Stimulated activated CD8-positive, alpha-beta memory T cell treated with anti-CD3 and anti-CD28 coated beads, Interleukin-4, amount 100 ng/mL, for 4 hours (primary cell): Measurements from ENCODE around the gene DDT.
"Not testable (repeated sequence)": the region's sequence is repeated elsewhere in the genome, so short reads cannot be mapped to it uniquely, and the experiment has no call there.

Experiments
- DNase-seq, 2 donors: peaks; one replicate each; pipeline ENCODE4 v3.0.0-alpha.2; 2020; ENCODE audit warnings: low read depth in 2 of 2, low spot score in 1 of 2

DDT gene

GRCh38 chr22:23953485-23953884 lies 20.8 kb downstream of the DDT start:
- DNase-seq = not testable (repeated sequence)

- not testable (repeated sequence) for DNase-seq
Measured at GRCh38 chr22:23952794-23953405, 21.3 kb downstream of the DDT start.

- DNase-seq = not testable (repeated sequence)
Measured at GRCh38 chr22:23951383-23951782, 22.9 kb downstream of the DDT start.

DNA sequence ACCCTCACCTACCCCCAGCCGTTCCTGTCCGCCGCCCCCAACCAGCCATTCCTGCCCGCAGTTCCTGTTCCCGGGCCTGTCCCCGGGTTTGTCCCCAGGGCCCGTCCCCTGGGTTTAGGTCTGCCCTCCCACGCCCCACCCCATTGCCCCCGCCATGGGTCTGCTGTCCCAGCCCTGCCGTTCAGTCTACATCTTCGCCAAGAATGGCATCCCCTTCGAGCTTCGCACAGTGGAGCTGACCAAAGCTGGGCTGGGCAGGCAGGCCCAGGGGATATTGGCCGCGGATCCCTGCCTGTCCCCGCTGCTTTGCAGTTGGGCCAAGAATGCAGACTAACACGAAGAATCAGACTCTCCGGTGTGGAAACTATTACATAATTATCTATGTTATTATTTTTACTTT lies 24.5 kb downstream of the DDT start:
- DNase-seq = not testable (repeated sequence)

DNA sequence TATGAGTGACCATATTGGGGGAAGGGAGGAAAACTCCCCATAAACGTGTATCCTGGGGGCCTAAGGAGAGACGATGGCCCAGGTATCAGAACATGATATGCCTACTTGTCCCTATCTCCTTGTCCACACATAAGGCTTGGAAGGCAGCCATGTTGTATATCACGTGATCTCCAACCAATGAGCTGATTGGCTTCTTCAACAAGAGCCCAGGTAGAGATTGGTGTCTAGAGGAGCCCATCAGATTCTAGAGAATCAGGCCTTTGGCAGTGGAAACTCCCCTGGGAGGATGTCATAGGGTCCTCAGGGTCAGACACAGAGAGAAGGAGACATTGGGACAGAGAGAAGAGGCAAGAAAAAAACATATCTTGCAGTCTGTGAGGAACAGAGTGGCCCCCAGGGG lies 26.9 kb downstream of the DDT start:
- not testable (repeated sequence) for DNase-seq

DNA sequence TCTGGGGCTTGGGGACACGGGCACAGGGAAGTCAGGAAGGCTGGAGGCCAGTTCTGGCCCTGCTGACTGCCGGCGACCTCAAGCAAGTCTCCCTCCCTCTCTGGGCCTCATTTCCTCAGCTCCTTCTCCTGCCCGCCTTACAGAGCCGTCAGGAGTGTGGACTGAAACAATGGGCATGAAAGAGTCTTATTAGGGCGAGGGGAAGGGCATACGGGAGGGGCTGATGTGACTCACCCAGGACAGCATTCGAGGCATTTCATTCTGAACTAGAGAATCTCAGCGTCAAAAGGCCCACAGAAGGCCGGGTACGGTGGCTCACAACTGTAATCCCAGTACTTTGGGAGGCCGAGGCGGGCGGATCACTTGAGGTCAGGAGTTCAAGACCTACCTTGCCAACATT lies 34.1 kb downstream of the DDT start:
- not testable (repeated sequence) for DNase-seq

GRCh38 chr22:23939017-23939357 lies 35.3 kb downstream of the DDT start:
- DNase-seq = no peak

- no peak for DNase-seq
Measured at GRCh38 chr22:23938328-23939016, 35.8 kb downstream of the DDT start.

GRCh38 chr22:23926561-23926960 lies 47.7 kb downstream of the DDT start:
- DNase-seq = no peak

DNA sequence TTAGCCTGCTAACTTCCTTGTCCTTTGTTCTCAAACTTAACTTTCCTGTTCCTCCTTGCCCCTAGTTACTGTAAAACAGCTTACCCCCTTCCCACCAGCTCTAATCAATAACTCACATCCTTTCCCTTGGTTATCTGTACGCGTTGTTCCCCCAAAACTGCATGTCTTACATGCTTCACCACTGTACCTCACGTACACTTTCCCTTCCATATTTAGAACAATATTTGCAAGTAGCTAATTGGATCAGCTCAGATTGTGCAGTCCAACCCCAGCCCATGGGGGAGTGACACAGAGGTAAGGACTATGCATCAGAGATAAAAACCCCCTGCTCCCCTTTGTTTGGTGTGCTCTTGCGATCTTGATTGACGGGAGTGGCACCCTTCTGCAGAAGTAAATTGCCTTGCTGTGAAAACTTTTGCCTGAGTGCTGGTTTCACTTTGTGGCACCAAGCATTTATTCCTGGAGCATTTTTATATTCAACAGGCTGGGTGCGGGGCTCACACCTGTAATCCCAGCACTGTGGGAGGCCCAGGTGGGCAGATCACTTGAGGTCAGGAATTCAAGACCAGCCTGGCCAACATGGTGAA lies 49.1 kb downstream of the DDT start:
- DNase-seq = no peak

- DNase-seq = no peak
Measured at GRCh38 chr22:23922921-23923320, 51.3 kb downstream of the DDT start.

GRCh38 chr22:23921586-23922201 lies 52.5 kb downstream of the DDT start:
- not testable (repeated sequence) for DNase-seq
